Endometrial microvascular endothelial cells (primary cell): Measurements from ENCODE around the gene PPDPF. TPM values are rescaled to one million over a fixed set of nuclear protein-coding genes. Genes with fewer than 3 reads are reported as not detected.
"Not testable (repeated sequence)": the region's sequence is repeated elsewhere in the genome, so short reads cannot be mapped to it uniquely, and the experiment has no call there.

Source experiments
- in situ Hi-C: cut with HindIII; loops from 2 replicates; pipeline ENCODE4 v1.10.0; 2017; ENCODE audit warnings: low sequenced_read_pairs, low pct_unique_long_range_greater_than_20kb; ENCODE audit errors: inconsistent ontology term
- total RNA-seq: library from RNA; depleted of rRNA; stranded (reverse); fragments of >200 nt; gene quantifications from one replicate; pipeline ENCODE4 v1.2.3, GENCODE V29; 2015; ENCODE audit errors: inconsistent ontology term

Gene PPDPF
- 126 TPM for total RNA-seq

DNA sequence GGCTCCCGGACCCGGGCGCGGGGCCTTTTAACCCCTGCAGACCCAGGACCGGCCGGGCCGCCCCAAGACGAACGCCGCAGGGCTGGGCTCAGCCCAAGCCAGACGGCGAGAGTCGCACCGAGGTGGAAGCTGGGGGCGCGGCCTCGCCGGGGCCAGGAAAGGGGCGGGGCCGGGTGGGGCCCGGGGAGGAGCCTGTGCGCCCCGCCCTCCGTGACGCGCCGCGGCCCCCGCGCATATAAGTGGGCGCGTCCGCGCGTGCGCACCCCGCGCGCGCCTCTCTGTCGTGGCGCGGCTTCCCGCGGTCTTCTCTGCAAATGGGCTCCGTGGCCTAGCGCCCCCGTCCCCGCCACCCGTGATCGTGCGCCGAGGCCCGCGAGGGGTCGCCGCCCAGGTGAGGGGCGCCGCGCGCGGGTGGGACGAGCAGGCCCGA is at the start of gene PPDPF:
TSS of gene PPDPF (plus strand) at position 262 of the 430 bp plus-strand sequence. CDS start 544 bp downstream, outside the sequence.
- in situ Hi-C loops = no loop called here

DNA sequence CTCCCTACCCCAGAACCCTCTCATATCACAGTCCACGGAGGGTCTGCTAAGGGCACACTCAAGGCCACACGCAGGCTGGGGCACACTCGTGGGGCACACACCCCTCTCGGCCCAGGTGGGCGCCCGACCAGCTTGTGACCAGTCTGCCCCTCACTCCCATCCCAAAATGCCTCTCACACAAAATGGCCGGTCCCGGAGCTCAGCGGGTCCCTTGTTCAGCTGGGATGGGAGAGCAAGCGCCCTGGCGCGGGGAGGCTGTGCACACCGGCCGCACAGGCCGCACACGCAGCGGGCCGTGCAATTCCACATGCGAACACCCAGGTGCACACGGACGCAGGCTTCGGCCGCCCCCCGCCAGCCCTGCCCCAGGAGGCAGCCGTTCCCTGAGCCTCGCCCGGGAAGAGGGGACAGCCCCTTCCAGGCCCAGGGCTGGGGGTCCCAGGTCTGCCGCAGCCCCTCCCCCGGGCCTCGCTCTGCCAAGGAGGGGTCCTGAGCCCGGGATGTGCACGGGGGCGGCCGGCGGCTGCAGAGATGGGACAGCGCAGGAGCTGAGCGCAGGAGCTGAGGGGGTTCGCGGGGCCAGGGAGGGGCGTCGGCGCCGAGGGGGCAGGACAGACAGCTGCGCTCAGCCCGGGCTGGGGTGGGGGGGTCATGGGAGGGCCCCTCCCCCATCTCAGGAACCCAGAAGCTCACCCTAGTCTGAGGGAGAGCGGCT is 49.4 kb upstream of the PPDPF start:
- in situ Hi-C loops = no loop called here

GRCh38 chr20:63471717-63471980 is 48.9 kb upstream of the PPDPF start:
- in situ Hi-C loops = no loop called here

- in situ Hi-C loops = no loop called here
Observed at GRCh38 chr20:63471981-63472831, 48.4 kb upstream of the PPDPF start, which contains the start of gene KCNQ2. TSS of gene KCNQ2 (minus strand) at chr20:63472655. CDS start at chr20:63472463, 192 bp downstream.

- in situ Hi-C loops = no loop called here
Observed at GRCh38 chr20:63472862-63473390, 47.6 kb upstream of the PPDPF start.

GRCh38 chr20:63473555-63474449 is 46.8 kb upstream of the PPDPF start:
- in situ Hi-C loops = no loop called here

- in situ Hi-C loops = no loop called here
Observed at GRCh38 chr20:63475209-63475608, 45.4 kb upstream of the PPDPF start.

GRCh38 chr20:63477061-63477616 is 43.4 kb upstream of the PPDPF start:
- in situ Hi-C loops = no loop called here

GRCh38 chr20:63477944-63478343 is 42.6 kb upstream of the PPDPF start:
- in situ Hi-C loops = no loop called here

- in situ Hi-C loops = no loop called here
Observed at GRCh38 chr20:63478346-63479302, 41.9 kb upstream of the PPDPF start.

DNA sequence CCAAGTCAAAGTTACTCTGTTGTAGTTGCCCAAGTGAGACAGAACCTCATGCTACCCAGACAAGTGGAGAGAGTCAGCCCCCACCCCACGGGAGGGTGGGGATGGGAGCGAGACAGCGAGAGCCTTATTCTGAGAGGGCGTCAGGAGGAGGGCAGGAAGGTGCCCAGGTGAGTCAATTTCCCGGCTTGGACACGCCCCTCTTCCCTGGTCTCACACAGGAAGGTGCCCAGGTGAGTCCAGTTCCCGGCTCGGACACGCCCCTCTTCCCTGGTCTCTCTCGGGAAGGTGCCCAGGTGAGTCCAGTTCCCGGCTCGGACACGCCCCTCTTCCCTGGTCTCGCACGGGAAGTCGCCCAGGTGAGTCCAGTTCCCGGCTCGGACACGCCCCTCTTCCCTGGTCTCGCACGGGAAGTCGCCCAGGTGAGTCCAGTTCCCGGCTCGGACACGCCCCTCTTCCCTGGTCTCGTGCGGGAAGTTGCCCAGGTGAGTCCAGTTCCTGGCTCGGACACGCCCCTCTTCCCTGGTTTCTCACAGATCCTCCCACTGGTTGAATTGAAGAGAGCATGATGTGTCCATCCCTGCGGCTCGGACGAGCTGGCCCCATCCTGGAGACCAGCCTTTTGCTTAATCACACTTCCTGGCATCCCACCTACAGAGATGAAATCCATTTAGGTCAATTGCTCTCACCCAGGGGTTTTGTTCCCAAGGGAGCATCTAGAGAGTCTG is 40.7 kb upstream of the PPDPF start:
- in situ Hi-C loops = not testable (repeated sequence)

DNA sequence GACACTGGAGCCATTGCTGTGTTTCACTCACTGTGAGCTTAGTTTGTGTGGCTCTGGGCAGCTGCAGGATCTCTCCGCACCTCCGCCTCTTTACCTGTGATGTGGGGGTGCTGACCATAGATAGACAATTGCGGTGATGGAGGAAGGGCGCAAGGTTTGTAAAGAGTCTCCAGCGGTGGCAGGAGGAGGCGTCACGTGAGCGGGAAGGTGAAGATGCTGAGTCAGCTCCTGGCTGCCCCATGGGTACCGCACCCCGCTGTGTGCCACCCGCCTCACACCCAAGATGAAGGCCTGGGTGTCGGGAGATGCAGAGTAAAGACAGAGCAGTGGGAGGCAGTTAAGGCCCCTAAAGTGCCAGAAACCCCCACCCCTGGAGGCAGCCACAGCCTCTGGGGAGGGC is 39.1 kb upstream of the PPDPF start:
- in situ Hi-C loops = no loop called here

DNA sequence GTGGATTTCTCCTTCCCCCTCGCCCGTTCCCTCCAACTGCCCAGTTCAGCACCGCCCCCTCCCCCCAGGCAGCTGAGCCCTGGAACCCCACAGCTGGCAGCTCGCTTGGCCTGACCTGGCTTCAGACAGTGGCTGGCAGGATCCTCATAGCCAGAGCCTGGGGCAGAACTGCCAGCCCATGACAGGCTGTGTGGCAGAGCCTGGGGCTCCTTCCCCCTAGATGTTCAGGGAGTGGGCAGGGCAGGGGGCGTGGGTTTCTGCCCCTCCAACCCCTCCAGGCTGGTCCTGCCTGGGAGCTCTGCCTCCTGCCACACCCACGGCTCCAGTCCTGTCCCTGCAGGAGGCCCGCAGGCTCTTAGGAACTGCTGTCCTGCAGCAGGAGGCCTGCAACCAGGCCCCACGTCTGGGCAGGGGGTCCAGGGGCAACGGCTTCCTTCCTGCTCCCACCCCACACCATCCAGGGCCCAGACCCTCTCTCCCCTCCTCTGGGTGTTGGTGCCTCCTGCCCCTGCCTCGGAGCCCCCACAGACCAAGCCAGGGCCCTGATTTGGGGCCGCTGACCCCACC is 38.5 kb upstream of the PPDPF start:
- in situ Hi-C loops = no loop called here

GRCh38 chr20:63483834-63484233 is 36.7 kb upstream of the PPDPF start:
- in situ Hi-C loops = no loop called here

- in situ Hi-C loops = no loop called here
Observed at GRCh38 chr20:63484236-63484635, 36.3 kb upstream of the PPDPF start.

DNA sequence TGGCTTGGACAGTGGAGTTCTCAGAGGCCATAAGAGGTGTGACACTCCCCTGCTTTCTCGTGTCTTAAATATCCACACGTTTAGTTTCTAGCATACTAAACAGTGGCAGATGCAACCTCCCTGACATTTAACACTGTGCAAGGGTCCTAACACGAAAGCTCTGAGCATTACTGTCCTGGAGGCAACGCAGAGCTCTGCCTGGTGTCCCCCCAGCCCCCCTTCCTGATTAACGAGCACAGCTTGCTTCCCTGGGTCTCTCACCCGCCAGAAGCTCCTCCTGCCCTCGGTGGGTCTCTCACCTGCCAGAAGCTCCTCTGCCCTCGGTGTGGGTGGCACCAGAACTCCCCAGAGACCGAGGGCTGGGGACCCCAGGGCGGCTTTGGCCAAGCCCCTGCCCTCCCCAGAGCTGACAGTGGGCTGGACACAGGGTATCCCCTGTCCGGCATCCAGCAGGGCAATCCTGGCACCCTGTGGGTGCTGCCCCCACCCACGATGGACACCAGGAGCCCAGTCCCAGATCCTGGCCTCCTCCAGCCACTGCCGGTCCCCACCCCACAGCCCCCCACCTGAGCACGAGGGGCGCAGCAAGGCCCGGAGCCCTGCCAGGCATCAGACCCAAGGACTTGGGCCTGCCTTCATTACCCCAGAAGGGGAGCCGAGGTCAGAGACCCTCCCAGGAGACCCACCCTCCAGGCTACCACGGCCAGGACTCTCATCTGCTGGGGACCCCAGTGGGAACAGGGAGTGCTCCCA is 35.7 kb upstream of the PPDPF start:
- in situ Hi-C loops = no loop called here
